Mesenchymal stem cell (in vitro differentiated cells and primary cell): Measurements from ENCODE around the gene STIM1.

Experiments
- DNase-seq: peaks from one replicate; pipeline ENCODE4 v3.0.0-alpha.2; 2013
- H2AFZ ChIP-seq: one replicate; pipeline ENCODE4 v1.6.1; 2013; ENCODE audit warnings: low read depth, mild to moderate bottlenecking, control low read depth, inconsistent platforms, low read length, moderate library complexity
- H2AK5ac ChIP-seq: 2 replicates; pipeline ENCODE4 v1.6.1; 2013; ENCODE audit warnings: low read length, moderate library complexity, mild to moderate bottlenecking, inconsistent platforms; ENCODE audit not compliant: severe bottlenecking
- H2BK120ac ChIP-seq: one replicate; pipeline ENCODE4 v1.6.1; 2013; ENCODE audit warnings: low read depth, mild to moderate bottlenecking, inconsistent platforms, low read length, moderate library complexity
- H2BK12ac ChIP-seq, 2 experiments: one replicate each; pipeline ENCODE4 v1.6.1; 2013; ENCODE audit warnings: inconsistent platforms in 2 of 2, low read length in 2 of 2, mild to moderate bottlenecking in 2 of 2, moderate library complexity in 2 of 2, control low read depth in 1 of 2
- H2BK15ac ChIP-seq: one replicate; pipeline ENCODE4 v1.6.1; 2013; ENCODE audit warnings: mild to moderate bottlenecking, low read depth, inconsistent platforms; ENCODE audit not compliant: poor library complexity, severe bottlenecking
- H2BK5ac ChIP-seq: 2 replicates; pipeline ENCODE4 v1.6.1; 2013; ENCODE audit warnings: low read depth, mild to moderate bottlenecking, low read length, control low read depth, inconsistent platforms; ENCODE audit not compliant: poor library complexity, severe bottlenecking
- H3K14ac ChIP-seq, 2 experiments: one replicate each; pipeline ENCODE4 v1.6.1; 2013; ENCODE audit warnings: inconsistent platforms in 2 of 2, low read length in 2 of 2, control low read depth in 1 of 2, mild to moderate bottlenecking in 1 of 2, moderate library complexity in 1 of 2
- H3K18ac ChIP-seq, 2 experiments: one replicate each; pipeline ENCODE4 v1.6.1; 2013; ENCODE audit warnings: inconsistent platforms in 2 of 2, low read length in 2 of 2, control low read depth in 1 of 2, low read depth in 1 of 2, mild to moderate bottlenecking in 1 of 2
- H3K23ac ChIP-seq, 2 experiments: one replicate each; pipeline ENCODE4 v1.6.1; 2013; ENCODE audit warnings: inconsistent platforms in 2 of 2, low read length in 2 of 2, mild to moderate bottlenecking in 2 of 2, moderate library complexity in 2 of 2, control low read depth in 1 of 2
- H3K27ac ChIP-seq: 2 replicates; pipeline ENCODE4 v1.5.1; 2013; ENCODE audit warnings: mild to moderate bottlenecking, moderate library complexity, low read length, control low read depth, inconsistent platforms; ENCODE audit not compliant: poor library complexity, severe bottlenecking
- H3K27me3 ChIP-seq, 2 experiments: 2 replicates each; pipeline versions ENCODE4 v1.6.1 to v1.7.0; 2013; ENCODE audit warnings: low read length in 2 of 2, mild to moderate bottlenecking in 2 of 2, moderate library complexity in 2 of 2, control low read depth in 1 of 2, inconsistent platforms in 1 of 2; ENCODE audit not compliant: control insufficient read depth in 1 of 2, insufficient read depth in 1 of 2
- H3K36me3 ChIP-seq, 2 experiments: 2 replicates each; pipeline versions ENCODE4 v1.6.1 to v1.7.0; 2013; ENCODE audit warnings: low read length in 2 of 2, control low read depth in 1 of 2, inconsistent platforms in 1 of 2, low read depth in 1 of 2, mild to moderate bottlenecking in 1 of 2; ENCODE audit not compliant: insufficient read depth in 2 of 2, control insufficient read depth in 1 of 2
- H3K4ac ChIP-seq, 2 experiments: one replicate each; pipeline ENCODE4 v1.6.1; 2013; ENCODE audit warnings: inconsistent platforms in 2 of 2, low read length in 2 of 2, mild to moderate bottlenecking in 2 of 2, moderate library complexity in 2 of 2, control low read depth in 1 of 2, low read depth in 1 of 2
- H3K4me1 ChIP-seq: 2 replicates; pipeline ENCODE4 v1.6.1; 2013; ENCODE audit warnings: low read depth, low read length, control low read depth; ENCODE audit not compliant: control insufficient read depth, insufficient read depth
- H3K4me2 ChIP-seq: 2 replicates; pipeline ENCODE4 v1.6.1; 2013; ENCODE audit warnings: low read length, mild to moderate bottlenecking, inconsistent platforms; ENCODE audit not compliant: poor library complexity, severe bottlenecking
- H3K4me3 ChIP-seq, 2 experiments: 2 replicates each; pipeline versions ENCODE4 v1.5.1 to v1.7.0; 2013; ENCODE audit warnings: low read length in 2 of 2, mild to moderate bottlenecking in 2 of 2, control low read depth in 1 of 2, low read depth in 1 of 2; ENCODE audit not compliant: insufficient read depth in 1 of 2
- H3K79me1 ChIP-seq: replicated peaks from 2 replicates; pipeline ENCODE4 v1.6.1; 2013; ENCODE audit warnings: mild to moderate bottlenecking, control low read depth, low read length, inconsistent platforms; ENCODE audit not compliant: poor library complexity, severe bottlenecking
- H3K9ac ChIP-seq: 2 replicates; pipeline ENCODE4 v1.7.0; 2013; ENCODE audit warnings: mild to moderate bottlenecking, low read length, moderate library complexity
- H3K9me3 ChIP-seq: 2 replicates; pipeline ENCODE4 v1.7.0; 2013; ENCODE audit warnings: mild to moderate bottlenecking, low read length; ENCODE audit not compliant: control insufficient read depth
- H4K8ac ChIP-seq: one replicate; pipeline ENCODE4 v1.6.1; 2013; ENCODE audit warnings: inconsistent platforms, mild to moderate bottlenecking, low read length, moderate library complexity
- H4K91ac ChIP-seq: one replicate; pipeline ENCODE4 v1.6.1; 2013; ENCODE audit warnings: mild to moderate bottlenecking, low read length, inconsistent platforms
- WGBS: methylation state at CpG from one replicate; pipeline ENCODE4 v1.1.7; 2013; ENCODE audit warnings: mixed read lengths; 5-methylcytosine and 5-hydroxymethylcytosine counted together

STIM1 gene

DNA sequence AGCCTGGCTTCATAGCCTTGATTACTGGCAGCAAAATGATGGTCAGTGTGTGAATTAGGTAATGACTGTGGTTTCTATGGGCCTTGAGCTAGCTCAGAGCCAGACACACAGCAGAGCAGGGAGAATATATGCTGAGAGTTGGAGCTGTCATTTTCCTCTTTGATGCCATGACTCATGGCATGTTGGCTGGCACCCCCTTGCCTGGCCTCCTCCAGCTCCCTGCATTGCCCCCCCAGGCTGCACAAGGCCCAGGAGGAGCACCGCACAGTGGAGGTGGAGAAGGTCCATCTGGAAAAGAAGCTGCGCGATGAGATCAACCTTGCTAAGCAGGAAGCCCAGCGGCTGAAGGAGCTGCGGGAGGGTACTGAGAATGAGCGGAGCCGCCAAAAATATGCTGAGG is 218.8 kb downstream of the STIM1 start:
- H3K27me3 ChIP-seq = no peaks in the 10 kb centered on the region
- no peak overlapping the region for H3K9ac ChIP-seq
- H3K18ac ChIP-seq = no peak overlapping the region
- no peak overlapping the region for H4K91ac ChIP-seq
- H3K14ac ChIP-seq = no peak overlapping the region
- H2BK15ac ChIP-seq = no peak overlapping the region
- no peak overlapping the region for H3K4me3 ChIP-seq
- DNase-seq = no peak
- WGBS = 99% methylated on average over 7 of the region's 7 CpGs
- H2AFZ ChIP-seq = no peak overlapping the region
- H4K8ac ChIP-seq = no peak overlapping the region
- no peak overlapping the region for H2AK5ac ChIP-seq
- no peak overlapping the region for H2BK120ac ChIP-seq
- H3K79me1 ChIP-seq = peaks cover 2% of the 10 kb centered on the region
- peaks cover 11 to 22% of the 10 kb centered on the region in 2 experiments for H3K36me3 ChIP-seq
- no peaks in the 10 kb centered on the region for H3K9me3 ChIP-seq
- H2BK5ac ChIP-seq = no peak overlapping the region
- no peak overlapping the region for H3K4ac ChIP-seq
- H3K4me2 ChIP-seq = no peak overlapping the region
- peaks cover 4% of the 10 kb centered on the region for H3K4me1 ChIP-seq
- no peak overlapping the region for H2BK12ac ChIP-seq
- H3K23ac ChIP-seq = no peak overlapping the region
- H3K27ac ChIP-seq = no peak overlapping the region

DNA sequence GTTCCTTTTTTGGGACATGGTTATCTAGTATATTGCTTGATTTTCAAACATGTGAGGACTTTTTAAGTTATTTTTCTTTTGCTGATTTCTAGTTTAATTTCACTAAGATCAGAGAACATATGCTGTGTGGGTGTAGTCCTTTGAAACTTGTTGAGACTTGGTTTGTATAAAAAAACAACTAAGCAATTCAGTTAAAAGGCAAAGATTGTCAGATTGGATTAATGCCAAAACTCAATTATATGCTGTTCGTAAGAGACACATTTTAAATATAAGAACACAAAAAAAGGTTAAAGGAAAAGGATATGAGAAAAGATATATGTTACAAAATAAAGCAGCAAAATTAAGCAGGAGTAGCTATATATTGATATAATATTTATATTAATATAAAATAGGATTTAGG is 221.3 kb downstream of the STIM1 start:
- H3K23ac ChIP-seq = no peak overlapping the region
- H3K4me3 ChIP-seq = no peak overlapping the region
- WGBS = no CpG with 5 or more reads among the region's 1 CpG

DNA sequence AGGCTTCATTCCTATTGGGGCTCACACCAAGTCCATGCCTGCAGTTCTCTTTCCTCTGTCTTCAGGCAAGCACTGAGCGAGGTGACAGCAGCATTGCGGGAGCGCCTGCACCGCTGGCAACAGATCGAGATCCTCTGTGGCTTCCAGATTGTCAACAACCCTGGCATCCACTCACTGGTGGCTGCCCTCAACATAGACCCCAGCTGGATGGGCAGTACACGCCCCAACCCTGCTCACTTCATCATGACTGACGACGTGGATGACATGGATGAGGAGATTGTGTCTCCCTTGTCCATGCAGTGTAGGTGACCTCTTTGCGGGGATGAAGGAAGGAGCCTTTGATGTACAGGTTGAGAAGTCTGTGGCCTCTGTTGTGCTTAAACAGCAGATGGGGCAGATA is 227.7 kb downstream of the STIM1 start:
- H2AFZ ChIP-seq = no peak overlapping the region

More for the DNA sequence above, 221.3 kb downstream of the STIM1 start:
- Histone ChIP-seq H2AFZ (no peak overlapping the region), H4K91ac (no peak overlapping the region), H3K36me3 (peaks cover 10 to 20% of the 10 kb centered on the region in 2 experiments), H4K8ac (no peak overlapping the region), H3K4me2 (no peak overlapping the region), H2BK120ac (no peak overlapping the region), H2BK12ac (no peak overlapping the region), H3K9ac (no peak overlapping the region), H3K14ac (no peak overlapping the region), H2BK5ac (no peak overlapping the region), H2BK15ac (no peak overlapping the region), H3K18ac (no peak overlapping the region), H3K9me3 (no peaks in the 10 kb centered on the region), H3K4ac (no peak overlapping the region), H3K27ac (no peak overlapping the region), H3K27me3 (no peaks in the 10 kb centered on the region), H3K4me1 (peaks cover 4% of the 10 kb centered on the region), H2AK5ac (no peak overlapping the region), H3K79me1 (no peaks in the 10 kb centered on the region)
- DNase-seq = no peak

DNA sequence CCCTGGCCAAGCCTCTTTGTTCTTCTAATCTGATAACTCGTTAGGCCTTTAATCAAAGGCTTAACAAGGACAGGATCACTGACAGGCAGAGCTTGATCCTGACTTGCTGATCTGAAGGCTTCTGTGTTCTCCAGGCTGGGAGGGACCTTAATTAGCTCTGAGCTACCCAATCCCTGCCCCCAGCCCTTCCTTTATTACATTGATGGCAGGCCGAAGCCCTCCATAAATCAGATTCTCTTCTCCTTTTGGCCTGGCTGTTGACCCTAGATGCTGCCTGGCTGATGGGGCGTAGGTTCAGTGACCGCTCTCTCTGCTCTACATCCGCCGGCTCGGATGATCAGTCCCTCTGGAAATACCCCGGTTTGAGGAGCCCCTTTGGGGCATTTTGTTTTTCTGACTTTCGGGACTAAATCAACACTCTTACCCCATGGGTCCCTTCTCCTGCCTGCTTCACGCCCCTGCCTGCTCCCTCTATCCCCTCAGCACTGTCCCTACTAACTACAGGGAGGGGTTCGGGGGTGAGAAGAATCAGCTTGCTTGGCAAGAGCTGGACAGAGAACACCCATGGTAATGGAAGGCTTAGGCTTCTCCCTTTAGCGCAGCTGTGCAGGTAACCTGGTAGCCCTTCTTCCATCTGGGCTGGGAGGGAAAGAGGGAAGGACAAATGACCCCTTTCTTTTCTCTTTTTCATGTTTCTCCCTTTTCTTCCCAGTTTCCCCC is 229.1 kb downstream of the STIM1 start:
- Histone ChIP-seq H4K8ac (no peak overlapping the region), H3K4ac (no peak overlapping the region), H2BK5ac (no peak overlapping the region), H2BK120ac (no peak overlapping the region), H3K4me2 (no peak overlapping the region), H3K14ac (no peak overlapping the region), H4K91ac (no peak overlapping the region), H2BK15ac (no peak overlapping the region), H3K4me1 (no peaks in the 10 kb centered on the region), H3K18ac (no peak overlapping the region), H2AK5ac (no peak overlapping the region), H3K4me3 (no peak overlapping the region), H2BK12ac (no peak overlapping the region), H2AFZ (no peak overlapping the region), H3K79me1 (no peaks in the 10 kb centered on the region), H3K27ac (no peak overlapping the region), H3K9ac (no peak overlapping the region), H3K36me3 (peaks cover 30 to 48% of the 10 kb centered on the region in 2 experiments), H3K23ac (no peak overlapping the region), H3K9me3 (no peaks in the 10 kb centered on the region), H3K27me3 (no peaks in the 10 kb centered on the region)
- 90% methylated on average over 12 of the region's 12 CpGs for WGBS
- no peak for DNase-seq

More for the DNA sequence above, 227.7 kb downstream of the STIM1 start:
- Histone ChIP-seq H3K27me3 (no peaks in the 10 kb centered on the region), H2BK15ac (no peak overlapping the region), H3K27ac (no peak overlapping the region), H3K18ac (no peak overlapping the region), H3K36me3 (peaks cover 25 to 44% of the 10 kb centered on the region in 2 experiments), H3K79me1 (no peaks in the 10 kb centered on the region), H3K9me3 (no peaks in the 10 kb centered on the region), H4K91ac (no peak overlapping the region), H2AK5ac (no peak overlapping the region), H3K14ac (no peak overlapping the region), H2BK5ac (no peak overlapping the region), H3K4me3 (no peak overlapping the region), H2BK12ac (no peak overlapping the region), H3K9ac (no peak overlapping the region), H4K8ac (no peak overlapping the region), H3K4me1 (no peaks in the 10 kb centered on the region), H3K23ac (no peak overlapping the region), H2BK120ac (no peak overlapping the region), H3K4ac (no peak overlapping the region), H3K4me2 (no peak overlapping the region)
- no peak for DNase-seq
- WGBS = 93% methylated on average over 8 of the region's 9 CpGs
